Pancreas (tissue), 10 donors: ENCODE results near the gene DAP3. TPM values are rescaled to one million over a fixed set of nuclear protein-coding genes. Genes with fewer than 3 reads are reported as not detected.
"Not testable (repeated sequence)": the region's sequence is repeated elsewhere in the genome, so short reads cannot be mapped to it uniquely, and the experiment has no call there.

Source experiments
- ATAC-seq, 4 donors: fragments of 200-7000 bp; cut with Tn5 transposase; one replicate each; pipeline versions ENCODE4 v1.8.0 to v1.9.1; 2020; ENCODE audit warnings: mild to moderate bottlenecking in 4 of 4, moderate library complexity in 4 of 4
- DNase-seq, 6 donors: peaks; one replicate each; pipeline ENCODE4 v3.0.0-alpha.2; 2020
- FAIRE-seq: peaks from 2 replicates; lab custom pipeline; 2012; peaks lifted over from hg19 to GRCh38; lab: Jason Lieb, UNC
- H3K27ac ChIP-seq, 4 donors: fragments of 200-600 bp; sonication (generic); 1 replicate in 3 of 4; 2 replicates in 1 of 4; pipeline versions ENCODE4 v1.5.0 to v1.8.0; 2020
- H3K27me3 ChIP-seq, 4 donors: fragments of 200-600 bp; one replicate each; pipeline ENCODE4 v1.8.0; 2021
- H3K36me3 ChIP-seq, 3 donors: fragments of 200-600 bp; sonication (generic) in 1 of 3; one replicate each; pipeline versions ENCODE4 v1.5.0 to v1.8.0; 2020 to 2021
- H3K4me1 ChIP-seq, 3 donors: fragments of 200-600 bp; one replicate each; pipeline ENCODE4 v1.8.0; 2021
- H3K4me3 ChIP-seq, 4 donors: fragments of 200-600 bp; sonication (generic) in 2 of 4; one replicate each; pipeline versions ENCODE4 v1.5.0 to v1.8.0; 2020 to 2021
- H3K9me3 ChIP-seq, 4 donors: fragments of 200-600 bp; one replicate each; pipeline ENCODE4 v1.8.0; 2021
- WGBS, 2 donors: extraction: QIAGEN DNeasy Blood & Tissue Kit; methylation state at CpG; one replicate each; pipeline ENCODE4 v1.1.7; 2013; 5-methylcytosine and 5-hydroxymethylcytosine counted together
- intact Hi-C, 3 donors: fragments of 100-400 bp; cut with DNase I; formaldehyde crosslinking; loops; one replicate each; pipeline versions ENCODE4 v1.11.1 to v1.14.2; 2022
- polyA plus RNA-seq, 2 donors: library from polyadenylated mRNA; stranded (reverse); fragments of 200-250 nt; gene quantifications; one replicate each; pipeline ENCODE4 v1.2.3, GENCODE V29; 2013
- total RNA-seq, 6 donors: library from RNA; stranded (reverse); fragmentation: NEBNext Ultra II Directional in 4 of 6; extraction: Animal tissue kit (Norgen Biotek cat#: 25700) in 4 of 6; gene quantifications; one replicate each; pipeline versions ENCODE4 v1.2.1 to v1.2.4, GENCODE V29; 2021 to 2023
- TF ChIP-seq, protein P1 (sequence below), 4 donors: fragments of 200-600 bp; sonication (generic) in 3 of 4; IDR thresholded peaks; one replicate each; pipeline versions ENCODE4 v1.5.0 to v1.8.0; 2021; ENCODE audit warnings: antibody characterized with exemption in 4 of 4
- donor health status: healthy with polysubstance abuse.
- donor health status: DM: no; HTN: no; CAD: no; lungs with moderate emphysema.
- donor health status: DM: no; HTN: no; CAD: no.
- donor health status: control.
- donor health status: control.
- donor health status: Bipolar disorder and iron deficiency.
- donor health status: DM: yes; HTN: yes; CAD: no.
- donor health status: DM: no; HTN: no; CAD: no.
- donor health status: DM: no; HTN: no; CAD: no.
- donor health status: DM: yes; HTN: yes; CAD: no.

Gene DAP3
- total and polyA plus RNA-seq, 8 donors, result 40.3 to 73.8 (median 51.8) TPM

DNA sequence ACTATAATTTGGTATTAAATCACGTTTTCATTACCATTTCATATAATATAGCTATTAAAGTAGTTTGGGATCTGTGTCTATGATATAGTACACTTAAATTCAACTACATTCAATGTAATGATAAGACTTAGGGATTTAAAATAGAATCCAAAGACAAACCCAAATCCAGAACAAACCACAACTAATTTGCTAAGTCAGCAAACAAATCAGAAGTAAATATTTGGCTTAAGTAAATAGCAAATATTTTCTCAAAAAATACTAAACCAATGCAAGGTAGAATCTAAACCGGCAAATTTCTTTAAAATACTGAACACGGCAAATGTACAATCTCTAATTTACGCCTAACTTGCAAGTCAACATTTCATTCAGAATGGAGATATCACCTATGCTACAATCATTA lies 17.1 kb upstream of the DAP3 start:
- DNase-seq (no peak), ATAC-seq (no peak), FAIRE-seq (no peak)
- Histone ChIP-seq H3K36me3 (peaks cover 15 to 87% (median 47%) of the 10 kb centered on the region in 3 donors), H3K27ac (no peak overlapping the region), H3K9me3 (no peaks in the 10 kb centered on the region), H3K4me1 (no peaks in the 10 kb centered on the region), H3K4me3 (no peak overlapping the region), H3K27me3 (no peaks in the 10 kb centered on the region)
- WGBS, 2 donors, result 54 to 57% methylated on average over 4 of the region's 4 CpGs
- TF ChIP-seq, protein P1, sequence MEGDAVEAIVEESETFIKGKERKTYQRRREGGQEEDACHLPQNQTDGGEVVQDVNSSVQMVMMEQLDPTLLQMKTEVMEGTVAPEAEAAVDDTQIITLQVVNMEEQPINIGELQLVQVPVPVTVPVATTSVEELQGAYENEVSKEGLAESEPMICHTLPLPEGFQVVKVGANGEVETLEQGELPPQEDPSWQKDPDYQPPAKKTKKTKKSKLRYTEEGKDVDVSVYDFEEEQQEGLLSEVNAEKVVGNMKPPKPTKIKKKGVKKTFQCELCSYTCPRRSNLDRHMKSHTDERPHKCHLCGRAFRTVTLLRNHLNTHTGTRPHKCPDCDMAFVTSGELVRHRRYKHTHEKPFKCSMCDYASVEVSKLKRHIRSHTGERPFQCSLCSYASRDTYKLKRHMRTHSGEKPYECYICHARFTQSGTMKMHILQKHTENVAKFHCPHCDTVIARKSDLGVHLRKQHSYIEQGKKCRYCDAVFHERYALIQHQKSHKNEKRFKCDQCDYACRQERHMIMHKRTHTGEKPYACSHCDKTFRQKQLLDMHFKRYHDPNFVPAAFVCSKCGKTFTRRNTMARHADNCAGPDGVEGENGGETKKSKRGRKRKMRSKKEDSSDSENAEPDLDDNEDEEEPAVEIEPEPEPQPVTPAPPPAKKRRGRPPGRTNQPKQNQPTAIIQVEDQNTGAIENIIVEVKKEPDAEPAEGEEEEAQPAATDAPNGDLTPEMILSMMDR (IDR thresholded peaks at IDR 0.05), result no peak
- intact Hi-C loops, result no loop called here

DNA sequence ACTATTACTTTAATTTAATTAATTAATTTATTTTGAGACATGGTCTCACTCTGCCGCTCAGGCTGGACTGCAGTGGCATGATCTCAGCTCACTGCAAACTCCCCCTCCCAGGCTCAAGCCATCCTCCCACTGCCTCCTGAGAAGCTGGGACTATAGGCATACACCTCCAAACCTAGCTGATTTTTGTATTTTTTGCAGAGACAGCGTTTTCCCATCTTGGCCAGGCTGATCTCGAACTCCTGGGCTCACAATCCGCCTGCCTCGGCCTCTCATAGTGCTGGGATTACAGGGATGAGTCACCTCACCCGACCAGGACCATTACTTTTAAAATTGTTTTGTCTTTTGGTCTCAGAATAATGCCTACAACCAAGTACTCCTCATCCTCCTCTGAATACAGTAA lies 15.9 kb upstream of the DAP3 start:
- Histone ChIP-seq H3K27ac (no peak overlapping the region), H3K4me3 (no peak overlapping the region), H3K27me3 (no peaks in the 10 kb centered on the region), H3K4me1 (no peaks in the 10 kb centered on the region), H3K9me3 (no peaks in the 10 kb centered on the region), H3K36me3 (peaks cover 15 to 89% (median 49%) of the 10 kb centered on the region in 3 donors)
- WGBS, 2 donors, result 85 to 91% methylated on average over 6 of the region's 6 CpGs
- ATAC-seq (no peak), DNase-seq (no peak), FAIRE-seq (no peak)
- TF ChIP-seq, protein P1 (IDR thresholded peaks at IDR 0.05), result no peak
- intact Hi-C loops, result no loop called here

DNA sequence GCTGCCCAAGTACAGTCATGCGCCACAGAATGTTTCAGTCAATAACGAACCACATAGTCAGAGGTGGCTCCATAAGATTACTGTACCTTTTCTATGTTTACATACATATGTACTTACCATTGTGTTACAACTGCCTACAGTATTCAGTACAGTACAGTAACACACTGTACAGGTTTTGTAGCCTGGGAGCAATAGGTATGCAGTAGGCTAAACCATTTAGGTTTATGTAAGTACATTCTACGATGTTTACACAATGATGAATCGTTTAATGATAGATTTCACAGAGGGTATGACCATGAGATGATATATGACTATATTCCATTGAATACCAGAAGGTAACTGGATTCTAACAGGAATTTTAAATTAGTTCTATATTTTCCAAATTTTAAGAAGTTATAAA lies 10.9 kb upstream of the DAP3 start:
- WGBS, 2 donors, result 80 to 81% methylated on average over 4 of the region's 4 CpGs
- ATAC-seq (no peak), DNase-seq (no peak), FAIRE-seq (no peak)
- peaks cover 5 to 62% (median 25%) of the 10 kb centered on the region in 3 donors for H3K36me3 ChIP-seq
- no peak overlapping the region for H3K4me3 ChIP-seq
- no peak overlapping the region for H3K27ac ChIP-seq
- peaks cover 0 to 6% (median 0%) of the 10 kb centered on the region in 3 donors for H3K4me1 ChIP-seq
- intact Hi-C loops, result no loop called here
- TF ChIP-seq, protein P1 (IDR thresholded peaks at IDR 0.05), result no peak
- H3K9me3 ChIP-seq, result no peaks in the 10 kb centered on the region
- no peaks in the 10 kb centered on the region for H3K27me3 ChIP-seq

DNA sequence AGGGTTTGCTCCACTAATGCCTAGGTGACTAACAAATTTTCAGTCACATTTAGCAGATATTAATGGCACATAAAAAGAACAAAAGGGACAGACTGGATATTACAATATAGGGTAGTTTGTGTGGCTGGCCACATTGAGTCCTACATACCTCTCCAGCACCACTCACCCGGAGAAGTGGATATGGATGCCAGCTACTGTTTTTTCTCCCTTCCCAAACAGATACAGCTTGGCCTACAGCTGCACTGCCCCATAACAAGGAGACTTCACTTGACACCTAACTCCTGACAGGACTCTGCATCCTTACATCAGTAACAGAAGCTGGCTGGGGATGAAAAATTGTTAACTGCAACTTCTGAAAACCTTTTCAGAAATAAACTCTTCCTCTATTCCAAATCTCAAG lies 9.9 kb upstream of the DAP3 start:
- intact Hi-C loops, H3K4me1 ChIP-seq, FAIRE-seq, H3K4me3 ChIP-seq, H3K9me3 ChIP-seq, H3K27ac ChIP-seq, DNase-seq, H3K27me3 ChIP-seq, ATAC-seq: not testable (repeated sequence)
- 85 to 92% methylated on average over 1 of the region's 1 CpG for WGBS, 2 donors
- H3K36me3 ChIP-seq, result peaks cover 5 to 57% (median 18%) of the 10 kb centered on the region in 3 donors

DNA sequence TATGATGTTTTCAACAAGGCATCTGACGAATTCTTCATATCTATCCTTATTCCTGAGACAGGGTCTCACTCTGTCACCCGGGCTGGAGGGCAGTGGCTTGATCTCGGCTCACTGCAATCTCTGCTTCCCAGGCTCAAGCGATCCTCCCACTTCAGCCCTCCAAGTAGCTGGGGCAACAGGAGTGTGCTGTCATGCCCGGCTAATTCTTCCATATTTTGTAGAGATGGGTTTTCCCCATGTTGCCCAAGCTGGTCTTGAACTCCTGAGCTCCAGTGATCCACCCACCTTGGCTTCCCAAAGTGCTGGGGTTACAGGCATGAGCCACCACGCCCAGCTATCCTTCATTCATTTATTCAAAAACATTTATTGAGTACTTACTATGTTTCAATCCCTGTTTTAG lies 8.4 kb upstream of the DAP3 start:
- peaks cover 0 to 10% (median 6%) of the 10 kb centered on the region in 3 donors for H3K4me1 ChIP-seq
- no peak overlapping the region for H3K4me3 ChIP-seq
- peaks cover 5 to 43% (median 9%) of the 10 kb centered on the region in 3 donors for H3K36me3 ChIP-seq
- no peak for FAIRE-seq
- TF ChIP-seq, protein P1 (IDR thresholded peaks at IDR 0.05), result no peak
- no peak for ATAC-seq
- H3K9me3 ChIP-seq, result no peaks in the 10 kb centered on the region
- H3K27me3 ChIP-seq, result no peaks in the 10 kb centered on the region
- 91 to 97% methylated on average over 6 of the region's 6 CpGs for WGBS, 2 donors
- H3K27ac ChIP-seq, result no peak overlapping the region
- intact Hi-C loops, result no loop called here
- no peak for DNase-seq
